DOHH2 (cell line): Measurements from ENCODE around the gene FBN2.
"Not testable (repeated sequence)": the region's sequence is repeated elsewhere in the genome, so short reads cannot be mapped to it uniquely, and the experiment has no call there.

Experiments
- H3F3A ChIP-seq: fragments of 200-600 bp; sonication (generic), shearing (Covaris generic); 2 replicates; pipeline ENCODE4 v1.6.0; 2016; ENCODE audit warnings: antibody characterized with exemption, mild to moderate bottlenecking; ENCODE audit not compliant: control insufficient read depth, insufficient read depth
- H3K27ac ChIP-seq: fragments of 200-600 bp; sonication (generic); 2 replicates; pipeline ENCODE4 v1.5.1; 2014; ENCODE audit warnings: low read depth, mild to moderate bottlenecking, low read length, moderate library complexity
- H3K27me3 ChIP-seq: fragments of 200-600 bp; sonication (generic); 2 replicates; pipeline ENCODE4 v1.6.1; 2014; ENCODE audit warnings: mild to moderate bottlenecking, low read length, mixed read lengths; ENCODE audit not compliant: control insufficient read depth
- H3K36me3 ChIP-seq: fragments of 200-600 bp; sonication (generic); 2 replicates; pipeline ENCODE4 v1.6.1; 2014; ENCODE audit warnings: mild to moderate bottlenecking, low read length, moderate library complexity, mixed read lengths; ENCODE audit not compliant: control insufficient read depth
- H3K4me1 ChIP-seq: fragments of 200-600 bp; sonication (generic); 2 replicates; pipeline ENCODE4 v1.6.1; 2014; ENCODE audit warnings: mild to moderate bottlenecking, low read length, mixed read lengths; ENCODE audit not compliant: control insufficient read depth
- H3K4me2 ChIP-seq: fragments of 200-600 bp; sonication (generic); 2 replicates; pipeline ENCODE4 v1.6.0; 2014; ENCODE audit warnings: mild to moderate bottlenecking, low read length, moderate library complexity
- H3K4me3 ChIP-seq: fragments of 200-600 bp; sonication (generic); 2 replicates; pipeline ENCODE4 v1.5.1; 2014; ENCODE audit warnings: mild to moderate bottlenecking, low read length, mixed read lengths
- H3K79me2 ChIP-seq: fragments of 200-600 bp; sonication (generic); 2 replicates; pipeline ENCODE4 v1.6.1; 2014; ENCODE audit warnings: mild to moderate bottlenecking, low read length, mixed read lengths; ENCODE audit not compliant: control insufficient read depth
- H3K9me2 ChIP-seq: fragments of 200-600 bp; sonication (generic); replicated peaks from 2 replicates; pipeline ENCODE4 v1.6.1; 2014; ENCODE audit warnings: mild to moderate bottlenecking, low read length, mixed read lengths; ENCODE audit not compliant: control insufficient read depth
- H3K9me3 ChIP-seq: fragments of 200-600 bp; sonication (generic); 2 replicates; pipeline ENCODE4 v1.6.1; 2014; ENCODE audit warnings: antibody characterized with exemption, low read length, mixed read lengths; ENCODE audit not compliant: control insufficient read depth, insufficient read depth
- H4K20me1 ChIP-seq: fragments of 200-600 bp; sonication (generic); 2 replicates; pipeline ENCODE4 v1.6.0; 2014; ENCODE audit warnings: low read depth, mild to moderate bottlenecking, antibody characterized with exemption, low read length, moderate library complexity; ENCODE audit not compliant: control insufficient read depth, insufficient read depth
- EZH2phosphoT487 ChIP-seq: fragments of 200-600 bp; sonication (generic); IDR thresholded peaks from 2 replicates; pipeline ENCODE4 v1.6.1; 2017; ENCODE audit warnings: borderline replicate concordance, mild to moderate bottlenecking, antibody characterized with exemption, low read length, moderate library complexity, mixed read lengths
- TF ChIP-seq, protein P1 (sequence below): fragments of 200-600 bp; sonication (generic); IDR thresholded peaks from one replicate; pipeline ENCODE4 v1.5.1; 2014; ENCODE audit warnings: antibody characterized with exemption, mild to moderate bottlenecking, low read depth, low read length; ENCODE audit not compliant: poor library complexity, severe bottlenecking

FBN2 gene

DNA sequence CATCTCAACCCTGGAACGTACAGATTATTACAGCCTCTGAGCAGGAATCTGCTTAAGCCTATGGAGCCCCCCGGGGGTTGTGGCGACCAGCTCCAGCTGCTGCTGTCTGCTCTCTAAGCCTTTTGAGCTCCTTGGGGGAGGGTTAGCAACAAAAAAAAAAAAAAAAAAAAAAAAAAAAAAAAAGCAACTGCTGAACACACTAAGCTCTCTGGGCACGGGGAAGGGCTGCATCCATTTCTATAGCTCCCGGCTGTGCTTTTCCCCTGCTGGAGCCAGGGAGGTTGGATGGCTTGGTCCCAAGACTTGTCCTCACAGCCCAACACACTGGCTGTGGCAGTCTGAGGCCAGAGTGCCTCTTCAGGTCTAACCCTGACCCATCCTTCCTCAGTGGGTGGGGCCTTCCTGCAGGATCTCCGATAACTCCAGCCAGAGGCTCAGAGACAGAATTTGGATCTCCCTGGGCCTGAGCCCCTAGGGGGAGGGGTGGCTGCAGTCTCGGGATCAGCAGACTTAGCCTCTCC, 82.1 kb downstream of the FBN2 start:
- Histone ChIP-seq H3K4me1 (no peaks in the 10 kb centered on the region), H3K79me2 (no peaks in the 10 kb centered on the region), H3F3A (no peaks in the 10 kb centered on the region), H3K4me3 (no peak overlapping the region), H3K9me2 (no peaks in the 10 kb centered on the region), H3K27me3 (no peaks in the 10 kb centered on the region), H3K9me3 (no peaks in the 10 kb centered on the region), H4K20me1 (no peaks in the 10 kb centered on the region), H3K4me2 (no peak overlapping the region), H3K36me3 (no peaks in the 10 kb centered on the region), H3K27ac (no peak overlapping the region)
- no peak for TF ChIP-seq EZH2phosphoT487
- TF ChIP-seq, protein P1, sequence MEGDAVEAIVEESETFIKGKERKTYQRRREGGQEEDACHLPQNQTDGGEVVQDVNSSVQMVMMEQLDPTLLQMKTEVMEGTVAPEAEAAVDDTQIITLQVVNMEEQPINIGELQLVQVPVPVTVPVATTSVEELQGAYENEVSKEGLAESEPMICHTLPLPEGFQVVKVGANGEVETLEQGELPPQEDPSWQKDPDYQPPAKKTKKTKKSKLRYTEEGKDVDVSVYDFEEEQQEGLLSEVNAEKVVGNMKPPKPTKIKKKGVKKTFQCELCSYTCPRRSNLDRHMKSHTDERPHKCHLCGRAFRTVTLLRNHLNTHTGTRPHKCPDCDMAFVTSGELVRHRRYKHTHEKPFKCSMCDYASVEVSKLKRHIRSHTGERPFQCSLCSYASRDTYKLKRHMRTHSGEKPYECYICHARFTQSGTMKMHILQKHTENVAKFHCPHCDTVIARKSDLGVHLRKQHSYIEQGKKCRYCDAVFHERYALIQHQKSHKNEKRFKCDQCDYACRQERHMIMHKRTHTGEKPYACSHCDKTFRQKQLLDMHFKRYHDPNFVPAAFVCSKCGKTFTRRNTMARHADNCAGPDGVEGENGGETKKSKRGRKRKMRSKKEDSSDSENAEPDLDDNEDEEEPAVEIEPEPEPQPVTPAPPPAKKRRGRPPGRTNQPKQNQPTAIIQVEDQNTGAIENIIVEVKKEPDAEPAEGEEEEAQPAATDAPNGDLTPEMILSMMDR: no peak

DNA sequence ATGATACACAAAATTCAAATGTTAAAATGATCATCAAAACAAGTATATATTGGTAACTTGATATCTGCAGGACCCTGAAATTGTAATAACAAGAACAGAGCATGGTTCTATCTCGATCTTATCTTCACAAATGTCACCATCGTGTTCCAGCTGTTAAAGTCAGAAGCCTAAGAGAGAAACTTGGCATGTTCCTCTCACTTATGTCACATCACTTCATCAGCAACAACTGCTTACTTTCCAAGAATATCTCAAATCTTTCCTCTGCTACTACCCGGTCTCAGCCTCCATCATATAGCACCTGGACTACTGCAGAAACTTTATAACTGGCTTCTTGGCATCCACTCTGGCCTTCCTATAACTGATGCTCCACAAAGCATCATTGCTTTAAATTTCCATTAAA, 84.9 kb downstream of the FBN2 start:
- Histone ChIP-seq H3K27me3 (no peaks in the 10 kb centered on the region), H3F3A (no peaks in the 10 kb centered on the region), H3K27ac (no peak overlapping the region), H3K36me3 (no peaks in the 10 kb centered on the region), H3K4me1 (no peaks in the 10 kb centered on the region), H3K9me3 (no peaks in the 10 kb centered on the region), H3K4me3 (no peak overlapping the region), H3K79me2 (no peaks in the 10 kb centered on the region), H4K20me1 (no peaks in the 10 kb centered on the region), H3K9me2 (no peaks in the 10 kb centered on the region), H3K4me2 (no peak overlapping the region)
- TF ChIP-seq EZH2phosphoT487: no peak
- TF ChIP-seq, protein P1: no peak

DNA sequence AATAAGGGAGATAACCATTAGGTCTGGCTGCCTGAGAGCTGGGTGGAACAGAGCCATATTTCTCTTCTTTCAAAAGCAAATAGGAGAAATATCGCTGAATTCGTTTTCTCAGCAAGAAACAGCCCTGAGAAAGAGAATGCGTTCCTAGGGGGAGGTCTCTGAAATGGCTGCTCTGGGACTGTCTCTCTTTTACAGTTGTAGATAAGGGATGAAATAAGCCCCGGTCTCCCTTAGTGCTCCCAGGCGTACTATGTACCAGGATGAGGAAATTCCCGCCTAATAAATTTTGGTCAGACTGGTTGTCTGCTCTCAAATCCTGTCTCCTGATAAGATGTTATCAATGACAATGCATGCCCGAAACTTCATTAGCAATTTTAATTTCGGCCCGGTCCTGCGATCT, 90.8 kb downstream of the FBN2 start:
- H3K4me2 ChIP-seq, H3F3A ChIP-seq, H3K9me2 ChIP-seq, H4K20me1 ChIP-seq, H3K9me3 ChIP-seq, H3K27ac ChIP-seq, H3K79me2 ChIP-seq, H3K4me1 ChIP-seq, H3K36me3 ChIP-seq, H3K4me3 ChIP-seq, H3K27me3 ChIP-seq: not testable (repeated sequence)

DNA sequence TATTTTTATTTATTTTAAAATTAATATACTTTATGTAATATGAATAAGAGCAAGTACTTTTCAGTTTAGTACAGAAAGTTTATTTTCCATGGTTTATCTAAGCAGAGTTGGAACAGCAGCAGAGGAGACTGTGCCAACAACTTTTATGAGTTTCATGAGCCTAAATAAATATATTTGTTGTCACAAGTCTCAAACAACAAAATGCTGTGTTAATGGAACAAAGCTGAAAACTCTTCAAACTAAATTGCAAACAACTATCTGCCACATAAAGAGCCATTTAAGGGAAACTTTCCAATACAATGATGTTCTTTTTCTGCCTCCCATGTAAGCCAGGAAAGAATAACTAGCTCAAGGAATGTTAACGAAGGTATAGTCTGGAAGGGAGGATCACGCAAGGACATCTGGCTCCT, 96.1 kb downstream of the FBN2 start:
- no peaks in the 10 kb centered on the region for H3K36me3 ChIP-seq
- no peaks in the 10 kb centered on the region for H3K4me1 ChIP-seq
- H4K20me1 ChIP-seq: no peaks in the 10 kb centered on the region
- no peaks in the 10 kb centered on the region for H3K79me2 ChIP-seq
- H3K4me3 ChIP-seq: no peak overlapping the region
- H3K9me2 ChIP-seq: no peaks in the 10 kb centered on the region
- TF ChIP-seq, protein P1: no peak
- TF ChIP-seq EZH2phosphoT487: no peak
- H3K9me3 ChIP-seq: no peaks in the 10 kb centered on the region
- H3F3A ChIP-seq: no peaks in the 10 kb centered on the region
- H3K27ac ChIP-seq: no peak overlapping the region
- H3K27me3 ChIP-seq: no peaks in the 10 kb centered on the region
- H3K4me2 ChIP-seq: no peak overlapping the region
